Endodermal cell (in vitro differentiated cells): ENCODE measurements around the gene EXD2. TPM values are rescaled to one million over a fixed set of nuclear protein-coding genes. Genes with fewer than 3 reads are reported as not detected.

ENCODE experiments used
- DNase-seq: peaks from one replicate; pipeline ENCODE4 v3.0.0-alpha.2; 2017
- H3K27ac ChIP-seq: 2 replicates; pipeline ENCODE4 v1.5.1; 2013; ENCODE audit warnings: mild to moderate bottlenecking, low read depth, low read length, moderate library complexity
- H3K27me3 ChIP-seq: 2 replicates; pipeline ENCODE4 v1.6.1; 2013; ENCODE audit warnings: mild to moderate bottlenecking, low read length, moderate library complexity; ENCODE audit not compliant: insufficient read depth, control insufficient read depth, poor library complexity, severe bottlenecking
- H3K36me3 ChIP-seq: 2 replicates; pipeline ENCODE4 v1.7.0; 2013; ENCODE audit warnings: mild to moderate bottlenecking, low read length, moderate library complexity; ENCODE audit not compliant: control insufficient read depth, insufficient read depth
- H3K4me1 ChIP-seq: one replicate; pipeline ENCODE4 v1.7.0; 2013; ENCODE audit warnings: low read length; ENCODE audit not compliant: control insufficient read depth, insufficient read depth
- H3K4me3 ChIP-seq: 2 replicates; pipeline ENCODE4 v1.5.1; 2013; ENCODE audit warnings: mild to moderate bottlenecking, low read length, moderate library complexity
- H3K9ac ChIP-seq: 2 replicates; pipeline ENCODE4 v1.6.1; 2013; ENCODE audit warnings: mild to moderate bottlenecking, low read length, moderate library complexity; ENCODE audit not compliant: poor library complexity, severe bottlenecking; ENCODE audit errors: extremely low read depth
- H3K9me3 ChIP-seq: 2 replicates; pipeline ENCODE4 v1.6.1; 2013; ENCODE audit warnings: mild to moderate bottlenecking, low read length, moderate library complexity; ENCODE audit not compliant: control insufficient read depth
- H3K27ac Mint-ChIP-seq: 2 replicates; pipeline ENCODE4 v1.8.0; 2020; ENCODE audit warnings: mixed read lengths
- H3K27me3 Mint-ChIP-seq: 2 replicates; pipeline ENCODE4 v1.8.0; 2021; ENCODE audit warnings: mild to moderate bottlenecking, mixed read lengths; ENCODE audit not compliant: insufficient read depth
- H3K36me3 Mint-ChIP-seq: 2 replicates; pipeline ENCODE4 v1.8.0; 2020; ENCODE audit warnings: low read depth, mixed read lengths
- H3K4me1 Mint-ChIP-seq: 2 replicates; pipeline ENCODE4 v1.8.0; 2020; ENCODE audit warnings: mixed read lengths
- H3K4me3 Mint-ChIP-seq: 2 replicates; pipeline ENCODE4 v1.8.0; 2020; ENCODE audit warnings: mild to moderate bottlenecking, moderate library complexity, mixed read lengths
- H3K9me3 Mint-ChIP-seq: 2 replicates; pipeline ENCODE4 v1.8.0; 2020; ENCODE audit warnings: mild to moderate bottlenecking, mixed read lengths
- WGBS, 2 experiments: methylation state at CpG; one replicate each; pipeline versions ENCODE4 v1.1.5 to v1.1.7; 2013; ENCODE audit warnings: missing lambda C conversion rate in 2 of 2, mixed read lengths in 1 of 2; ENCODE audit not compliant: insufficient coverage in 1 of 2, insufficient read length in 1 of 2; 5-methylcytosine and 5-hydroxymethylcytosine counted together
- total RNA-seq, 2 donors: library from RNA; stranded (reverse); fragmentation: NEBNext Ultra II Directional in 1 of 2; extraction: Animal tissue kit (Norgen Biotek cat#: 25700) in 1 of 2; gene quantifications; 2 replicates in 1 of 2; 3 replicates in 1 of 2; pipeline ENCODE4 v1.2.1, GENCODE V29; 2021
- TF ChIP-seq, protein P1 (sequence below): fragments of 200-600 bp; sonication (generic); conservative IDR thresholded peaks from 2 replicates; pipeline ENCODE4 v1.5.0; 2021; ENCODE audit warnings: antibody characterized with exemption, mild to moderate bottlenecking

Gene EXD2
- total RNA-seq, 2 donors from 2014 or later: 26.9 to 27.2 TPM

DNA sequence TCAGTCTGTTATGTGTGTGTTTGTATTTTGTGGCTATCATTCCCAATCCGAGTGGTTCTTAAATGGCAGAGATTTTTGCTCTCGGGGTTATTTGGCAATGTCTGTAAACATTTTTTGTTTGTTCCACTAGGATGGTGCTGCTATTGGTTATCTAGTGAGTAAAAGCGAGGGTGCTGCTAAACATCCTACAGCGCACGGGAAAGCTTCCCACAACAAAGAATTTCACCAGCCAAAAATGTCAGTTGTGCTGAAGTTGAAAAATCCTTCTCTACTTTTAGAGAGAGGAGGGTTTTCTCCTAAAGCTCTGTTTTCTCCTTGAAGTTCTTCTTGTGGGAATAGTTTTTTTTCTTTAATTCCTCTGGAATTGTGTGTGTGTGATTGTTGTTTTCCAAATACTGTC is 2.4 kb downstream of the EXD2 start:
- Histone ChIP-seq H3K9ac (no peak overlapping the region), H3K36me3 (no peaks in the 10 kb centered on the region), H3K4me3 (no peak overlapping the region), H3K27ac (no peak overlapping the region), H3K27me3 (no peaks in the 10 kb centered on the region), H3K4me1 (no peaks in the 10 kb centered on the region), H3K9me3 (no peaks in the 10 kb centered on the region)
- H3K27me3 Mint-ChIP-seq: no peaks in the 10 kb centered on the region
- no peaks in the 10 kb centered on the region for H3K36me3 Mint-ChIP-seq
- no peaks in the 10 kb centered on the region for H3K9me3 Mint-ChIP-seq
- no peak for DNase-seq
- no peak overlapping the region for H3K4me3 Mint-ChIP-seq
- TF ChIP-seq, protein P1, sequence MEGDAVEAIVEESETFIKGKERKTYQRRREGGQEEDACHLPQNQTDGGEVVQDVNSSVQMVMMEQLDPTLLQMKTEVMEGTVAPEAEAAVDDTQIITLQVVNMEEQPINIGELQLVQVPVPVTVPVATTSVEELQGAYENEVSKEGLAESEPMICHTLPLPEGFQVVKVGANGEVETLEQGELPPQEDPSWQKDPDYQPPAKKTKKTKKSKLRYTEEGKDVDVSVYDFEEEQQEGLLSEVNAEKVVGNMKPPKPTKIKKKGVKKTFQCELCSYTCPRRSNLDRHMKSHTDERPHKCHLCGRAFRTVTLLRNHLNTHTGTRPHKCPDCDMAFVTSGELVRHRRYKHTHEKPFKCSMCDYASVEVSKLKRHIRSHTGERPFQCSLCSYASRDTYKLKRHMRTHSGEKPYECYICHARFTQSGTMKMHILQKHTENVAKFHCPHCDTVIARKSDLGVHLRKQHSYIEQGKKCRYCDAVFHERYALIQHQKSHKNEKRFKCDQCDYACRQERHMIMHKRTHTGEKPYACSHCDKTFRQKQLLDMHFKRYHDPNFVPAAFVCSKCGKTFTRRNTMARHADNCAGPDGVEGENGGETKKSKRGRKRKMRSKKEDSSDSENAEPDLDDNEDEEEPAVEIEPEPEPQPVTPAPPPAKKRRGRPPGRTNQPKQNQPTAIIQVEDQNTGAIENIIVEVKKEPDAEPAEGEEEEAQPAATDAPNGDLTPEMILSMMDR: no peak
- H3K27ac Mint-ChIP-seq: no peak overlapping the region
- 87% methylated on average over 5 of the region's 5 CpGs; no CpG with 5 or more reads in 1 of the 2 experiments for WGBS, 2 experiments
- peaks cover 7% of the 10 kb centered on the region for H3K4me1 Mint-ChIP-seq

DNA sequence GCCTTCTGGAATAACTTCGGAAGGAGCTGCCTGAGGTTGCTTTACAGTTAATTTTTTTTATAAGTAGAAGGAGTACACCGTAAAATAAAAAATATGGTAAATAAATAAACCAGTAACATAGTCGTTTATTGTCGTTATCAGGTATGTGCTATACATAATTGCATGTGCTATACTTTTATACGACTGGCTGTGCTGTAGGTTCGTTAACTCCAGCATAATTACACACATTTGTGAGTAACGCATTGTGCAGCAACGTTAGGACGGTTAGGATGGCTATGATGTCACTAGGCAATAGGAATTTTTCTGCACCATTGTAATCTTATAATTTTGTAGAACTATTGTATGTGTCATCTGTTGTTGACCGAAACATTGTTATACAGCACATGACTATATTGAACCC is 8.5 kb downstream of the EXD2 start:
- H3K9ac ChIP-seq: no peak overlapping the region
- H3K27me3 ChIP-seq: no peaks in the 10 kb centered on the region
- no peak overlapping the region for H3K27ac Mint-ChIP-seq
- no peaks in the 10 kb centered on the region for H3K27me3 Mint-ChIP-seq
- no peak overlapping the region for H3K27ac ChIP-seq
- peaks cover 3% of the 10 kb centered on the region for H3K36me3 ChIP-seq
- WGBS, 2 experiments: 93 to 95% methylated on average over 9 of the region's 10 CpGs
- H3K4me1 Mint-ChIP-seq: peaks cover 5% of the 10 kb centered on the region
- peaks cover 4% of the 10 kb centered on the region for H3K36me3 Mint-ChIP-seq
- H3K9me3 ChIP-seq: no peaks in the 10 kb centered on the region
- H3K4me3 ChIP-seq: no peak overlapping the region
- H3K9me3 Mint-ChIP-seq: no peaks in the 10 kb centered on the region
- DNase-seq: no peak
- no peak overlapping the region for H3K4me3 Mint-ChIP-seq
- no peaks in the 10 kb centered on the region for H3K4me1 ChIP-seq
- TF ChIP-seq, protein P1: no peak

DNA sequence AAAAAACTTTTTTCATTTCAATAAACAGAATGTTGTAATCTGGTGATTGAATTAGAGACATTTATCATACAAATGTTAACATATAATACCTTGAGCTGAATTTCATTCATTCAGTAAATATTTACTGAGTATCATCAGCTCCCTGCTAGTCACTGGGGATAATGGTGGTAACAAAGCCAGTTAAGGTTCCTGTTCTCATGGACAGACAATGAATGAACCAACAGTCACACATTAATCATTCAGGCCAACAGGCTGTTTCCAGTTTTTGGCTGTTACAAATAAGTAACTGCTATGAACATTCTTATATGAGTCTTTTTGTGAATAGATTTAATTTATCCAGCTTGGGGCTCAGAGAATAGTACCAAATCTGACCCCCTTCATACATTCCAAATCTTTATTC is 13.5 kb downstream of the EXD2 start:
- Histone ChIP-seq H3K27me3 (no peaks in the 10 kb centered on the region), H3K4me1 (peaks cover 4% of the 10 kb centered on the region), H3K36me3 (peaks cover 3% of the 10 kb centered on the region), H3K9me3 (no peaks in the 10 kb centered on the region), H3K27ac (no peak overlapping the region), H3K4me3 (no peak overlapping the region), H3K9ac (no peak overlapping the region)
- no peak overlapping the region for H3K27ac Mint-ChIP-seq
- H3K27me3 Mint-ChIP-seq: no peaks in the 10 kb centered on the region
- no peak overlapping the region for H3K4me3 Mint-ChIP-seq
- H3K9me3 Mint-ChIP-seq: no peaks in the 10 kb centered on the region
- TF ChIP-seq, protein P1: no peak
- DNase-seq: no peak
- H3K4me1 Mint-ChIP-seq: peaks cover 31% of the 10 kb centered on the region
- peaks cover 11% of the 10 kb centered on the region for H3K36me3 Mint-ChIP-seq
